HG02571 (cell line): ENCODE measurements around the gene MAP3K13.
"Not testable (repeated sequence)": the region's sequence is repeated elsewhere in the genome, so short reads cannot be mapped to it uniquely, and the experiment has no call there.

Experiments
- ATAC-seq: cut with Tn5 transposase; IDR thresholded peaks from one replicate; pipeline ENCODE4 v1.9.1; 2021; ENCODE audit warnings: mild to moderate bottlenecking, moderate library complexity; ENCODE audit not compliant: unreplicated experiment

Gene MAP3K13

DNA sequence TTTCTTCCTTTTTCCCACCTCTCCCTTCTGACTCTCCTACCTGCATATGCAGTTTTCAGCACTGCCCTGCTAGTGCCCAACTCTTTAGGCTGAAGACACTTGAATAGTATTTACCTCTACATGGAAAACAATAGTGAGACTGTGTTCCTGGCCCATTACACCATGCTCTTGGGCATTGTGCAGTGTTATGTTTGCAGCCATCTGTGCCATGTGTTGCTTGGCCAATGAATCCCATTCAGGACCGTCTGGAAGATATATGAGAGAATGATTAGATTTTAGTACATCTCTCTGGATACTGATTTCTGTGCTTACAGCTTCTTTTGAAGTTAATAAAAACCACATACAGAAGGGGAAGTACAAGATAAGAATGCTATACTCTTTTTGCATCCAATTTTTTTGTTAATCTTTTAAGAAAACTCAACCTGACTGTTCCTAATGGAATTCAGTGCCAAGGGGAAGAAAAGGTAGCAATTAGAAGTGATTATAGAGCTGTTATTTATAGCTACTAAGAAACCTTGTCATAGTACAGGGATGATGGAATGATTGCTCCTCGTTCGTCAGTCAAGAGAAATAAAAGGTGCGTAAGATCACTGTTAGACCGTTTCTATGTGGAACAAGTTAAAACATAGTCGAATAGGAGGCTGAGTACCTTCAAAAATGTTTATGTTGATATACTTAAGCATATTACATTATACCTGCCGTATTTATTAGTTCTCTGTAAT, 77.0 kb downstream of the MAP3K13 start:
- no peak for ATAC-seq

DNA sequence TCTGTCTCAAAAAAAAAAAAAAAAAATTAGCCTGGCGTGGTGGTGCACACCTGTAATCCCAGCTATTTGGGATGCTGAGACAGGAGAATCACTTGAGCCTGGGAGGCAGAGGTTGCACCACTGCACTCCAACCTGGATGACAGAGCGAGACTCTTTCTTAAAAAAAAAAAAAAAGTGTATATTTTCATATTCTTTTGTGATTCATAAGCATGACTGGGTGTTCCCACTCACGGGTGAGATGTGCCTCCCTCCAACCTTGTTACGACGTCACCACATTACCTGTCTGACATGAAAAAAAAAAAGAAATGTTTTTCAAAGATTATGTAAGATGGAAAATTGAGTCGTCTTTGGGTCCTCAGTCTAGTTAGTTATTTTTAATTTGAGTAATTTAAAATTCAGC, 79.1 kb downstream of the MAP3K13 start:
- no peak for ATAC-seq

- ATAC-seq = no peak
Measured at GRCh38 chr3:185444329-185444728, 81.4 kb downstream of the MAP3K13 start.

DNA sequence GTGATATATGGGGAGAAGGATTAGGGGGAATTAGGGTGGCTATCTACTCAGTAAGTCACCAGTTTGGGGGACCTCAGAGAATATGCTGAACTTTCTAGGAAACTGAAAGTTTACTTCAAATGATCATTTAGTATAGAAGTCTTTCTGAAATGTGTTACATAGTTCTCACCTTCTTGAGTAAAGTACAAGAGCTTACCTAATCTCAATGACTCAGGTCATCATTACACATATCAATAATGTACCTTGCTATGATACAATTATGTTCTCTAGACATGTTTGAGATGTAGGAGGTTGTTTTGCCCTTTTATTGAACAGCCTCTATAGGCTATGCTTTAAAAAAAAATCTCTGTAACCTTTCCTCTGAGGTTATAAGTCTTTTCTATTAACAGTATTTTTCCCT, 85.2 kb downstream of the MAP3K13 start:
- ATAC-seq = no peak

GRCh38 chr3:185451432-185451831, 88.5 kb downstream of the MAP3K13 start:
- not testable (repeated sequence) for ATAC-seq

DNA sequence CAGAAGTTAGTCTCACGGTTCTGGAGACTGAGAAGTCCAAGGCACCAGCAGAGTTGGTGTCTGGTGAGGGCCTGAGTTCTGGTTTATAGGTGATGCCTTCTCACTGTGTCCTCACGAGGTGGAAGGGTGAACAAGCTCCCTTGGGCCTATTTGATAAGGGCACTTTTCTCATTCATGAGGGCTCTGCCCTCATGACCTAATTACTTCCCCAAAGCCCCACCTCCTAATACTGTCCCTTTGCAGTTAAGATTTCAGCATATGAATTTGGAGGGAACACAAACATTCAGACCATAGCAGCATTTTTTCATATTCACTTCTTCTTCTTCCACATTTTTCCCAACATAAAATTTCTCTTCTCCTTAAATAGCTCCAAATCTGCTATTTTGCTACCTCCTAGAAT, 94.4 kb downstream of the MAP3K13 start:
- ATAC-seq = no peak

DNA sequence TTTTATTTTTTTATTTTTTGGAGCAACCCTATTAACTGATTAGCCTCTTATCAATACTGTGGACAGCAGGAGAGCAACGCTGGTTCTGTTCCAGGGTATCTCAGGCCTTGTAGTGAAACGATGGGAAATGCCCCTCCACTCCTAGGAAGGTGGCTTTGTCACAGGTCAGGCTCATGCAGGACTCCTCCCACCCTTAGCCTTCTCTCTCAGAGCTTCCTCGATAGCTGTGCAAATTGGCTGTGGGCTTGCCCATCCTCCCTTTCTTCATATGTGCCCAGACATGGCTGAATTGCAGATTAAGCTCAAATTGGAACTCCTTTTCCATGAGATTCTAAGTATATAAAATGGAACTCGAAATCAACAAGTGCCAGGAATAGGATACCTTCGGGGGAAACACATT, 97.4 kb downstream of the MAP3K13 start:
- ATAC-seq = no peak

DNA sequence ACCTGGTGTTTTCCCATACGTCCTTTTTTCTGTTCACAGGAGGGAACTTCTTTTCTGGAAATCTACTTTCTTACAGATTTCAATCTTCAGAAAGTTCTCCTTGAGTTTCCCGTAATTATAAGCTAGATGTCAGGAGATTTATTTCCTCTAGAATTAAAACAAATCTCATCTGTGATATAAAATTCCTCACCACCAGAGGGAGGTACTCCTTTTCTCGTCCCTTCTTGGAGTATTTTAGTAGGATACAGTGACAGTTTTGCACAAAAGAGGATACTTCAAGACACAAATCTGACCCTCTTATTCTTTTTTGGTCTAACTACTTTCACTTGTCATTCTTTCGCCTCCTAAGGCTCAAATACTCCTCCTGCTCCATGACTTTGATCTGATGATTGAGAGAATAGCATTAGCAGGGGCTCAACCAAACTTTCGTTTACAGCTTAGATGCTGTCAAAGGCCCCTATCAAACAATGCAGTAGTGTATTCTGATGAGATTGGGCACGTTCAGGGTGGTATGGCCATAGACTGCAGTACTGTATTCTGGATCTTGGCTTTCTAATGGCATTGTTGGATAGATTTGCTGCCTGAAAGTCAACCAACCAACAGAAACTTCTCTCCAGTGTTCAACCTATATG, 97.9 kb downstream of the MAP3K13 start:
- ATAC-seq = no peak

GRCh38 chr3:185465471-185465870, 102.5 kb downstream of the MAP3K13 start:
- ATAC-seq = no peak

DNA sequence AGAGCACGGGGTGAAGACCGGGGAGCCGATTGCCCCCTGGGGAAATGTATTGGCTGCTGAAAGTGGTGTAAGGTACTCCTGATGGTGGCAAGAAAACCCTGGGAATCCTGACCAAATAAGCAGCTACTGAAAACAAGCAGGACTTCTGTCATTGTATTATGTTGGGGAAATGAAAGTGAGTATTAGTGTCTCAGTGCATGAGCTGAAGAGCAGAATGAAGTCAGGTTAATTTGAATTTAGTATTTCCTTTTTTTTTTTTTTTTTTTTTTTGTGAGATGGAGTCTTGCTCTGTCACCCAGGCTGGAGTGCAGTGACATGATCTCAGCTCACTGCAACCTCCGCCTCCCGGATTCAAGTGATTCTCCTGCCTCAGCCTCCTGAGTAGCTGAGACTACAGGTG, 103.2 kb downstream of the MAP3K13 start:
- ATAC-seq = not testable (repeated sequence)

DNA sequence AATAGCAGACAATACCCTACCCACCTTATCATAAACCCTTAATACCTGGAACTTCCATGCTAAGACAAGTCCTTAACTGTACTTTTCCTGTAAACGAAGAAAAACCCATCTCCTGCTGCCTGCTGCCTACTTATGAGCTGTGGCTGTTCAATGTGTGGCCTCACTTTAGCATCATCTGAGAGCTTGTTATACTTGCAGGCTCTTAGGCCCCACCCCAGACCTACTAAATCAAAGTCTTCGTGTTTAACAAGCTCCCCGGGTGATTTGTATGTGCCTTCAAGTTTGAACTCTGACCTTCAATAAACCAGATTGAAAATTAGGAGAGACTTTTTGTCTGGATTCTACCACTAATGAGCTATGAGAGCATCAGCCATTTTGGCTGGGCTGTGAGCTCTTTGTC, 106.6 kb downstream of the MAP3K13 start:
- no peak for ATAC-seq

DNA sequence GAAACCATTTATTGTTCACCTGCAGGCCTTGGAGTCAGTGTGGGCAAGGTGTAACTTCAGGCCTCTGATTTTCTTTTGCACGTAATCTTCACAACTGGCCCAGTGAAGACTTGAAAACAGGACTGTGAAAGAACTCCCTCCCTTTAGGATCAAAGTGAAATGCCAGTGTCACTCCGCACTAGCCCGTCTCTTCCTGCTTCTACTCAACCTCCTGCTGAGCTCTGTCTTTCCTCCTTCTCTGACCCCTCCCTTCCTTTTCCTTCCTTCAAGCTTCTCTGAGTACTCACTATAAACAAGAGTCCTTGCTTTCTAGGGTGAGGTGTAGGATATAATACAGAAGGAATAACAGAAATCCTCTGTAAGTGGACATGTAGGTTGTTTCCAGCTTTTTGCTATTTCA, 107.4 kb downstream of the MAP3K13 start:
- no peak for ATAC-seq

DNA sequence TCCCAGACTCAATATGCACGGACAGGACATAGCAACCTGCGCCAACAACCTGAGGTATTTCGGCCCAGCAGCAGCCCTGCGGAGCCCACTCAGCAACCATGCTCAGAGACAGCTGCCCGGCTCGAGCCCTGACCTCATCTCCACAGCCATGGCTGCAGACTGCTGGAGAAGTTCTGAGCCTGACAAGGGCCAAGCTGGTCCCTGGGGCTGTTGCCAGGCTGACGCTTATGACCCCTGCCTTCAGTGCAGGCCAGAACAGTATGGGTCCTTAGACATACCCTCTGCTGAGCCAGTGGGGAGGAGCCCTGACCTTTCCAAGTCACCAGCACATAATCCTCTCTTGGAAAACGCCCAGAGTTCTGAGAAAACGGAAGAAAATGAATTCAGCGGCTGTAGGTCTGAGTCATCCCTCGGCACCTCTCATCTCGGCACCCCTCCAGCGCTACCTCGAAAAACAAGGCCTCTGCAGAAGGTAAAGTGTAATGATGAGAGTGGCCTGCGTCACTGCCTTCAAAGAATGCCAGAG, 110.4 kb downstream of the MAP3K13 start:
- no peak for ATAC-seq

DNA sequence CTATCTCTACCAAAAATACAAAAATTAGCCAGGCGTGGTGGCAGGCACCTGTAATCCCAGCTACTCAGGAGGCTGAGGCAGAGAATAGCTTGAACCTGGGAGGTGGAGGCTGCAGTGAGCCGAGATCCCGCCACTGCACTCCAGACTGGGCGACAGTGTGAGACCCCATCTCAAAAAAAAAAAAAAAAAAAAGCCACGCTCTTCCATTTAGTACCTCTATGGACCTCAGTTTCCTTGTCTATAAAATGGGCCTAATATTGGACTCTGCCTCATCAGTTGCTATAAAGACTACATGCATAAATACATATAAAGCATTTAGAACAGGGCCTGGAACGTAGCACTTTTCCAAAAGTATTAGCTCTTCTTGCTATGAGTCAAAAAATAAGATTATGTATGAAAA, 112.0 kb downstream of the MAP3K13 start:
- not testable (repeated sequence) for ATAC-seq

DNA sequence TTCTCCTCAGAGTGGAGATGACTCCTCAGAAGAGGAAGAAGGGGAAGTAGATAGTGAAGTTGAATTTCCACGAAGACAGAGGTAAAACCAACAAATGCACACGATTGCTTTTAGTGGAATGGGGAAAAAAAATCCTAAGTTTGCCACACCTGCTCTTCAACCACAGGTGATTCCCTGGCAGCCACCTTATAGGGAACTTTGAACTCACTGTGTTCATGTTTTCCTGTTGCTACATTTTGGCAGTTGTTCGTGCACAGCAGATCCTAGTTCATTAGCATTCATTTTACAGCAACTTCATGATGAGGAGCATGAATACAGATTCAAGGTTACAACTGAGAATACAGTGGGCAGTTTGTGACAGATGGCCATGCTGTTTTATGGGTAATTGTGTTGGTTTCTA, 114.4 kb downstream of the MAP3K13 start:
- ATAC-seq = no peak

DNA sequence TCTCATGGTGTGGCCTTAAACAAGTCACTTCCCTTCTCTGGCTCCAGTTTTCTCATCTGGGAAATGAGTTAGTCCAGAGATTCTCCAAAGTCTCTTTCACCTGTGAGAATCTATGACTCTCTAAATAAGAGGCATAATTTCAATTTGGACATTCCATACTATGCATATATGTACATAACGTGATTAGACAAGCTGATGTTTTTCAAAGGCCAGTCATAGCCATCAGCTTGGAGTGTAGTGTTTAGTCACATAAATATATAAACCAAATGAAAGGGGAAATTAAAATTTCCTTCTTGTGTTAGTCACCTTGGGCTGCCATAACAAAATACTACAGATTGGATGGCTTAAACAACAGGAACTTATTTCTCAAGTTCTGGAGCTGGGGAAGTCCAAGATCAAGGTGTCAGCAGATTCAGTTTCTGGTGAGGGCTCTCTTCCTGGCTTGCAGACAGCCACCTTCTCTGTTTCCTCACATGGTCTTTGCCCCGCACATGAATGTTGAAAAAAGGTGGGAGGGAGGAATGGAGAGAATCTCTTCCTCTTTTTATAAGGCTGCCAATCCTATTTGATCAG, 116.5 kb downstream of the MAP3K13 start:
- ATAC-seq = no peak

- no peak for ATAC-seq
Measured at GRCh38 chr3:185484296-185484695, 121.4 kb downstream of the MAP3K13 start.

- ATAC-seq = no peak
Measured at GRCh38 chr3:185486394-185486793, 123.5 kb downstream of the MAP3K13 start.

DNA sequence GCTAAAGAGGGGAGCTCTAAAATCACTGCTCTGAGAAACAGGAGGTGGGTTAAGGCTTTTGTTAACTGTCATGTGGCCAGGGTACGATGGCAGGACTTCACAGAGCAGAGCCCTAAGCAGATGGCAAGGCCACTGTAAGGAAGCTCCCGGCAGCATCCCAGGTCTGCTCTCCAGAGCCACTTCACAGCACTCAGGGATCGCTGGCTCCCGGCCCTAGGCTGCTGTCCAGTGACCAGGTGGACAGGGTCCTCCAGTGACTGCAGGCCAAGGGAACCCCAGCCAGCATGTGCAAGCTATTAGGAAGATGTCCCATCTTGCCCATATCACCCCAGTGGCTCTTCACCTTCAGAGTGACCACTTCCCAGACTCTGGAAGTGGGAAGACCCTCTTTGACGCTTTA, 125.5 kb downstream of the MAP3K13 start:
- no peak for ATAC-seq

DNA sequence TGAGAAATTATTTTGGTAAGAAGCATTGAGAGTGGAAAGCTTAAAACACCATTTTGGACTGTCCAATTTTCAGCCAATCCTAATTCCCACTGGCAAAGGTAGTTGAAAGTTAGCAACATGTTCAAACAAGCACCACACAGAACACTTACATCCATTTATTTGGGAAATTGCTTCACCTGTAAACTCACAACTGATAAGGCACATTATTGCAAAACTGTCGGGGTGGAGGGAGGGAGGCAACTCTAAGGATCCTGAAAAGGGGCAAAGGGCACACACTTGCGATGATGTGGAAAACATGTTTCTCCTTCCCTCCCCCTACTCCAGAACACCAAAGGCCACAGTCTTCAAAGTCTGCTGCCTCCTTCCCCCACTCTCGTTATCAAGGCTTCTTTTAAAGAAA, 126.5 kb downstream of the MAP3K13 start:
- no peak for ATAC-seq

DNA sequence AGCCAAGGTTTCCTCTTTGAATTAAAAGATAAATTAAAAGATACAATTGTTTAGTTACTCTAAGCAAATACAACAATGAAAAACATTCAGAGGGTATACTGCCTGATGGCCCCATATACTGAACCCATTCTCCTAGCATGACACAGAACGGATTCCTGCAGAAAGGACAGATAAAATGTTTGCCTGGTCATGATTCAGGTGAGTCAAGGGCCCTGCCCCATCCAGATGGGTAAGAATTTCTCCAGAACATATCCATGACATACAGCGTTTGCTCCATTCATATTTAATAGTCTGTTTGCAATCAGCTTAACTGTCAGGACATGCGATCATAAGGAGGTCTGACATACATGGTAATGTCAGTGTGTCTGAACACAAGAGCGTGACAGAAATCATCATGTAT, 127.3 kb downstream of the MAP3K13 start:
- no peak for ATAC-seq
